ENCODE data around the gene B4GAT1.

The B4GAT1 gene

GRCh38 chr11:66336234-66337102 lies 11.0 kb downstream of the B4GAT1 start, which contains the start of gene RIN1:
Gene RIN1, minus strand, starts transcription at chr11:66336434. Its CDS starts 32 bp downstream, at chr11:66336402.
- peak; percentile 30 for DNase-seq

GRCh38 chr11:66335531-66336233 lies 11.7 kb downstream of the B4GAT1 start:
- DNase-seq = no peak

DNA sequence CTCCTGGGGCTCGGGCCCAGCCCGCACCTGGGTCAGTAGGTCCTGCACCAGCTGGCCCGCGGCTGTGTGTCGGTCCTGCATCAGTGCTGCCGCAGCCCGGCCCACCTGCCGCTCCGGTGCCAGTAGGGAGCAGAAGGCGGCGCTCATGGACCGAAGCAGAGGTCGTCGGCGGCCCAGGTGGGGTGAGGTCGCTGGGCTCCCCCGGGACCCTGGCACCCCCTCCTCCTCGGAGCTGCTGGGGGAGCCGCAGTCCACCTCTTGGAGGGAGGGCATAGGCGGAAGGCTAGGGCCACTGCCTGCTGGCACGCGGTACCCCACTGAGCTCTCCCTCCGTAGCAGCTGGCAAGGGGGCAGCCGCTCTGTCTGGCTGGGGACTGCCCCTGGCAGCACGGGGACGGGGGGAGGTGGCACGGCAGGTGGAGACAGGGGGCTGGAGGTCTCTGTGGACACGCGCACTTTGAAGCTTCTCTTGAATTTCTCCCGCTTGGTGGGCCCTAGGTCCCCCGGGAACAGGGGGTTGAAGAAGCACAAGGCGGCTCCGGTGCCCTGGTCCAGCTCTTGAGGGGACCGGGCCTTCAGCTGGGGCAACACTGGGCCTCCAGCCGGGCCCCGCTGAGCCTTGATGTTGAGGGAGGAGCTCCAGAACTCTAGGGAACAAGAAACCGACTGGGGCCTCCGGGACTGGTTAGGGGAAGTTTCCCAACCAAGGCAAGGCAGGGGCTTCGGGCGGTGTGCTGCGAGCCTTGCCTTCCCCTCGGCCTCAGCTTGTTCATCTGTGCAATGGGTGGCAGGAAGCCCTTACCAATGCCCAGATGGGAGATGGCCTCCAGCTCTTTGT lies 12.6 kb downstream of the B4GAT1 start:
- no peak for DNase-seq

DNA sequence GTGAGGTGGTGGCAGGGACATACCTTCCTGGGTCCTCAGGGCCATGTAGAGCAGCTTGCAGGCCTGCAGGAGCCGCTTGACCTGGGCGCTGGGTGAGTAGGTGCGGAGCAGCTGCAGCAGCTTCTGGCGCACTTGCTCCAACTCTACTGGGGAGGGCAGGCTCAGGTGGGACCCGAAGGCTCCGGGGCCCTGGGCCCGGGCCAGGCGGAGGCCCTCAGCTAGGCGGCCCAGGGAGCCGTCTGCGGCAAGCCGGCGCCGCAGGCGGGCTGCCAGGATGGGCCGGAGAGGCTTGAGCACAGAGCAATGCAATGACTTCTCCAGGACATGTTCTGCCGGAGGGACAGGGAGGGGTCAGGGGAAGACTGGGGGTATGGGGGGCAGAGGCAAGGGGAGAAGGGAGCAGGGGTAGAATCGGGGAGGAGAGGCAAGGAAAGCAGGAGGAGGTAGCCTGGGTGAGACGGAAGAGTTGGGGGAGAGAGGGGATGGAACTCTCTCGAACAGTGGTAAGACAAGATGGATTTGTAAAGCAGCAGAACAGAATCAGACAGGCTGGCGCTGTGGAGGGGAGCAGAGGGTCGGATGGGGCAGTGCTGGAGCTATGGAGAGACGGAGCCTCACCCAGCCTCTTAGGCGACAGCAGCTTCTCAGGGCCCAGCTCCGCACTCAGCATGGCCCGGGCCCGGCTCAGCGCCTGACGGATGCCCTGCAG lies 13.4 kb downstream of the B4GAT1 start:
- DNase-seq = no peak

DNA sequence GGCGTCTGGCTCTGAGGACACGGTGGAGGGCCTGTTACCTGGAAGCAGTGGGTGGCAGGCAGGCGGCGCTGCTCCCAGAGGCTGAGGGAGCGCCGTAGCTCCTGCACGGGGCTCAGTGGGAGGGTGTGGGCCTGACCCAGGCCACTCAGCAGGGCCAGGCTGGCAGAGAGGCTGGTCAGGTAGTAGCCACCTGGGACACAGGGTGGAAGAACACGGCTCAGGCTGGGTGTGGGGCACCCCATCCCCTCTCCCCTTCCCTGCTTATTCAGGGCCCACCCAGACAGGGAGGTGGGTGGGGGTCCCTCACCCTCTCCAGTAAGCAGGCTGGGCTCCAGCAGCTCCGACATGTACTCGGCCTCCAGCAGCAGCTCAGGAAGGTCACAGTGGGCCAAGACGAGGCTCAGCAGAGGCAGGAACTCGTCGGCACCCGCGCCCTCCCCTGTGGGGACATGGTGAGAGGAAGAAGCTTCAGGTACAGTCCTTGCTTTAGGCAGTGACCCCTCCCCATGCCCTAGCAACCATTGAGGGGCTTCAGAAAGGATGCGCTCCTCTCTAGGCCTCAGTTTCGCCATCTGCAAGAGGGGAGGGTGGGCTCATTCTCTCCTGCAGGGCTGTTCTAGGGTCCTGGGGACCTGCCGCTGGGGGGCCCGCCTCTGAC lies 14.1 kb downstream of the B4GAT1 start:
- DNase-seq = no peak

DNA sequence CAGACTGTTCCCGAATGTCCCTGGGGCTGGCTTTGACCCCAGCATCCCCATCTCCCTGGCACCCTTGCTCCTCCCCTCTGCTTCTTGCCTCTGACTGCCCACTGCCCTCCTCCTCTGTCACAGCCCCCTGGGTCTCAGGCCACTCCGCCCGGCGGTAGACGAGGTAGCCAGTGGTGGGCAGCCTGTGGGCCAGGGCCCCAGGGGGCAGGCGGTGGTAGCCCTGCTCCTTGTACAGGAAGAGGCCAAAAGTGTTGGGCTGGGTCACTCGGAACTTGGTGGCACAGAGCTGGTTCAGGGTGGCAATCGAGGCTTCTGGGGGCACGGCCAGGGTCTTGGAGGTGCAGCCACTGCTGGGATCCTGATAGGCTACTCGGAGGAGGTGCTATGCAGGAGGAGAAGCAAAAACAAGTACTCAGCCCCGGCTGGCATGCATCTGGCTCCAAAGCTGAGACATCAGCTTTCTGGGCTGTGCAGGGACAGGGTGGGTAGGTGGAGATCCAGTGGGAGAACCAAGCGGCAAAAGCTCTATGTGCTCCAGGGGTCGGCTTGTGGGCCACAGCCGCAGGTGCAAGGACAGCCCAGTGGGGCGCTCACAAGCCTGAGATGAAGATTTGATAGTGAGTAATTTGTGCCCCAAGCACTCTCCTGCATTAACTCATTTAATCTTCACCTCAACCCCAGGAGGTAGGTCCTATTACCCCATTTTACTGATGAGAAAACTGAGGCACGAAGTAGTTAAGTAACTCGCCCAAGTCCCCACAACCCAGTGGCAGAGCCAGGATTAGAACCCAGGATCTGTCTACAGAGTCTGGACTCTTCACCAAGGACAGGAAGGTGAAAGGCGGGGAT lies 14.8 kb downstream of the B4GAT1 start:
- no peak for DNase-seq

DNA sequence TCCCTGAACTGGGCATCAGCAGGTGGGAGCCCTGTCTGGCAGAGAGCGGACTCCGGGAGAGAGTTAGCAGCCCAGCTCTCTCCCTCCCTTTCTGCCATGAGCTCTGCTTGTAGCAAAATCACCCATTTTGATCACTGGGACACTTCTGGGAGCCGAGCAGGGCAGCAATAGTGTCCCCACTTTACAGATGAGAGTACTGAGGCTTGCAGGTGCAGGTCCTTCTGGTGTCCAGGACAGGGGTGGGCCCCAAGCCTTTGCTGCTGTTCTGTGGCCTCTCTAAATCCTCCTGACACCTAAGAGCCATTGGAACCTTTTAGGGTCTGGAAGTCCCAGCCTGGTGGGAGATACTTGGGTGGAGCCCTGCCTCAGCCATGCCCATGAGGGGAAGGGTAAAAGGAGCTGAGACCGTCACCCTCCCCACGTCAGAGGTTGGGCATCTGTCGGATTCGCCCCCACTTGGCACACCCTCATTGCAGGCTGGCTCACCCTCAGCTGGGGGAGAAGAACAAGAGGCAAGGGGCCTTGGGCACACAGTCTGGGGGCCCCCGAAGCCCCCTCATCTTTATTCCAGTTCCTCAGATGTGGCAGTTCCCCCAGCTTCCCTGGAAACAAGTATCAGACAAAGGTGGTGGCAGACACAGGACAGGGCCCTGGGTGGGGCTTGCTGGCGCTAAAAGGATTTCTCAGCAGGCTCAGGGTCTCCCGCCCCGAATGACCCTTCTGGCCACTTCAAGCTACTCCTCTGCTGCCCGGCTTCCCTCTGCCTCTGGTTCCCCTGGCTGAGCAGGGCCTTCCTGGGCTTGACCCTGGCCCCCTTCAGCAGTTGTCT lies 15.7 kb downstream of the B4GAT1 start:
- DNase-seq = no peak

DNA sequence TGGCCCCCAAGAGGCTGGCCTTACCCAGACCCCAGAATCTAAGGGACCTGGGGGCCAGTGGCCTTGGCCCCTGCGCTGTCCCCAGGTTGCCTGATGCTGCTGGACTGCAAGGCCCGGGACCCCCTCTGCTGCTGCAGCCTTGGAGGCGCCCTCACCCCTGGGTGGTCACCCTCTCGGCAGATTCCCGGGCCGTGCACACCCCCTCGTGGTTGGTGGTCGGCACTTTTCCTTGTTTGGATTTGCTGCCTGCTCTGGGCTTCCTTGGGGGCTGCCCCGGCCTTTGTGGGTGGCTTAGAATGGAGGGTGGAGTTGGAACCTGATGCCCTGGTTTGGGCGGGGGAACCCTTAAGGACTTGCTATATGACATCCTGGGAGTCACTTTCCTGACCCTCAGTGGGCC lies 16.5 kb downstream of the B4GAT1 start:
- no peak for DNase-seq

- DNase-seq = no peak
Measured at GRCh38 chr11:66329165-66329673, 18.2 kb downstream of the B4GAT1 start.

DNA sequence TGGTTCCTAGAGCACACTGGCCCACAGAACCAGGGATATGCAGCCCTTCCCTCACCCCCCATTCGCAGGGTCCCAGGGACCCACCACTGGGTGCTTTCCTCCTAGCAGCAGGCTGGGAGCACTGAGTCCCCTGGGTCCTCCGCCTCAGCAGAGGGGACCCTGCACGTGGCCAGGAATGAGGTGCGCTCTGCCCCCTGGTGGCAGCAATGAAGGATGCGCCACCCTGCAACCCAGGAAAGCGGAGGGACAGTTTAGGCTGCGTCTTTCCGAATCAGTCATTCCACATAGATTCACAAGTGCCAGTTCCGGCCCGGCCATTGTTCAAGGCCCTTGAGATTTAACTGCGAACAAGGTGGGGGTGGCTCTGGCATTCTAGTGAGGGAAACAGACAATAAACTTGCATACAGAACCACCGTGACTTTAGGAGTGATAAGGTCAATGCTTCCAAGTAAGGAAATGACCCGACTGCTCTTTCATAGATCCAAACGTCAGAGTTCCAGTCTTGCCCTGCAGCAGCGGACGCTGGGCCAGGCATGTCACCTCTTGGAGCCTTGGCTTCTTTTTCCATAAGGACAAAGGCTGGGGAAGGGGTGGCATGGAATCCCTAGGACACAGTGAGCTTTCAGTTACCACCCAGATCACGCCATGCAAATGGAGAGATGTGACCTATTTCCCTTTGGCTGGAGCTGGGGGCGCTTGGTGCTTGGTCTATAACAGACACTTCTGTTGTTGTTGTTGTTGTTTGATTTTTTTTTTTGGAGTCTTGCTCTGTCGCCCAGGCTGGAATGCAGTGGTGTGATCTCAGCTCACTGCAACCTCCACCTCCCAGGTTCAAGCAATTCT lies 18.9 kb downstream of the B4GAT1 start:
- peak; percentile 78 for DNase-seq

DNA sequence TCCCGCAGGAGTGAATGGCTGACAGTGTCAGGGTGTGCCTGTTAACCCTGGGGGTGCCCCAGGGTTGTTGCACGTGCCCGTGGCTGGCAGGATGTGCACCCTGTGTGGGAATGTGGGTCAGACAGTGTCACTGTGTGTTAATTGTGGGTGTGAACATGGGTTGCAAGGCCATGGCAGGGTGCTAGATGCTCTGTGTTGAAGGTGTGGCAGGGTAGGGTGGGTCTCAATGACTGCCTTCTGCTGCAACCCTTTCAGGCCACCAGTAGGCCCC lies 19.5 kb downstream of the B4GAT1 start:
- no peak for DNase-seq

DNA sequence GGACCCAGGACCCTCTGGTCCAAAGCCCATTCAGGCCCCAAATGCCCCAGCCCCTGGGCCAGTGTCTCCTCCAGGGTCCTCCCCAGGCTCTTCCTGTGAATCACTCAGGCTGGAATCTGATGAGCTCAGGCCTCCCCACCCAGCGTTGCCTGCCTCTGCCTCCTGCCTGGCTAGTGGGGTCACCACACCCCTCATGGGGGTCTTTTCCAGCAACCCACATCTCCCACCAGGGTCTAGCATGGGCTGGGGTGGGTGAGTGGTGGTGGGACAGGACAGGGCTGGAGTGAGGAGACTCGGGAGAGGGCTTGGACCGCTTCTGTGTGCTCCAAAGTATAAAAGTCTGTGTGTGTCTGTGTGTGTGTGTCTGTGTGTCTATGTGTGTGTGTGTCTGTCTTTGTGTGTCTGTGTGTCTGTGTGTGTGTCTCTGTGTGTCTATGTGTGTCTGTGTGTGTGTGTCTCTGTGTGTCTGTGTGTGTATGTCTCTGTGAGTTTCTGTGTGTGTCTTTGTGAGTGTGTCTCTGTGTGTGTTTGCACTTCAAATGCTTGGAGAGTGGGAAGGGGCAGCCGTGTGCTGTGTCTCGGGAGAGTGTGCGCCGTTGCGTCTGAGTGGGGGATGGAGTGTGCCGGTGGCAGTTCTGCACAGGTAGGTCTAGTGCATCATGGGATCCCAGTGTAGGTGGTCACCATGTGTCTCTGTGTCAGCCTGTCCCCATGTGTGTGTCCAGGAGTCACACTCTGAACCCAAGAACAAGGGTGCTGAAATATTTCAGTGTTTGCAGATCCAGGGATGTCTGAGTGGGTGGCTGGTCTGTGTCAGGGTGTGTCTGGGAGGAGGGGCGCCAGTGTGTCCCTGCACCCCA lies 20.0 kb downstream of the B4GAT1 start:
- DNase-seq = no peak

DNA sequence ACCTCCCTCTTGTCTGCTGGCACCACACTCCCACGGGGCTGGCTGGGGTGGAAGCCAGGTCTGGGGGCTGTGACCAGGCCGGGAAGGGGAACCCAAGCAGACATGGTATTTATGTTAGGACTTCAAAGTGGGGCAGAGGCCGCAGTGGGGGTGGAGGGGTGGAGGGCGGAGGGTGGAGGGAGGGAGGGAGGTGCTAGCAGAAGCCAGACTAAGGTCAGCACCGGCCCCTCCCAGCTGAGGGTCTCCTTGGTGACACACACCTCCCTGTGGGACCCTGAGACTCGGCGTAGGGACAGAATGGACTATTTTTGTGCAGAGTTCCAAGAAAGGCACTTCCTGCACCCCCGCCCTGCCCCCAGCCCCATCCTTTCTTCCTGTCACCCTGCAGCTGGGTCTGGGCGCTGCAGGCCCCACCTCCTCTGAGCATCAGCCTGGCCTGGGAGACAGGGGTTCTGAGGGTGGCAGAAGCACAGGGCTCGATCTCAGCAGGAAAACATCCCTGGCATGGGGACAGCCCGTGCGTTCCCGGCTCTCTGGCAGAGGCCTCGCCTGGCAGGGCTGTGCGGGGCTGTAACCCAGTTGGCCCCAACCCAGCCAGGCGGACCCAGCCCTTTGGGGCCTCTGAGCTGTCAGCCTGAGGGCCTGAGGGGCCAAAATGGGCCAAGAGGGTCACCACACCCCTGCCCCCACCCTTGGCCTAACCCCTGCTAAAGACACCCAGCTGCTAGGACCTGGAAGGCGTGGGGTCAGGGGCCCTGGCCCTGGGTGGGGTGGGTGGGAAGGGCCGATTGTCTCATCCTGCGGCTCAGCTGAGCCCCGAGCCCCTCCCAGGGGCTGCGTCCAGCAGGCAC lies 20.9 kb downstream of the B4GAT1 start:
- no peak for DNase-seq

GRCh38 chr11:66325263-66325671 lies 22.2 kb downstream of the B4GAT1 start:
- no peak for DNase-seq

DNA sequence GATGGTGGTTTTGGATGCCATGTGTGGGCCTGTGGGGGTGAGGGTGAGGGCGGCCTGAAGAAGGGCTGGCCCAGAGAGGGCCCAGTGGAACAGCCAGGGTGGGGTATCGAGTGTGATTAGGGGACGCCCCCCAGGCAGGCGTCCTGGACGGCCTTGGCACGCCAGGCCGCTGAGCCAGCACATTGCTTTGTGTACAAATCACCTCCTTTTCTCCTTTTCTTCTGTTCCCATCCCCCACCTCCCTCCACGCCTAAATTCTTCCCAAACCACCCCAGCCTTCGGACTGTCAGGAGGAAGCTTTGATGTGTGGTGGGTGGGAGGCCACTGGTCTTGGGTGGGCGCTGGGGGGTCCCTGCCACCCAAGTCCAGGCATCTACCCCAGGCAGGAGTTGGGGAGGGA lies 22.8 kb downstream of the B4GAT1 start:
- DNase-seq = no peak

- no peak for DNase-seq
Measured at GRCh38 chr11:66323684-66324083, 23.7 kb downstream of the B4GAT1 start.

GRCh38 chr11:66322732-66323427 lies 24.5 kb downstream of the B4GAT1 start:
- DNase-seq = no peak
